GM06990 (cell line): ENCODE results near the gene IQSEC1.

Source experiments
- DNase-seq: peaks from one replicate; pipeline ENCODE4 v3.0.0-alpha.2; 2011; ENCODE audit not compliant: insufficient read length; ENCODE audit errors: extremely low read depth
- H3K27me3 ChIP-seq: replicated peaks from 2 replicates; pipeline ENCODE4 v1.6.0; 2011; ENCODE audit warnings: low read length; ENCODE audit not compliant: control insufficient read depth, insufficient read depth
- H3K36me3 ChIP-seq: 2 replicates; pipeline ENCODE4 v1.5.1; 2011; ENCODE audit warnings: low read length; ENCODE audit not compliant: control insufficient read depth, insufficient read depth
- H3K4me3 ChIP-seq: replicated peaks from 2 replicates; pipeline ENCODE4 v1.5.1; 2011; ENCODE audit warnings: low read depth, mild to moderate bottlenecking, control low read depth, low read length
- CTCF ChIP-seq: IDR thresholded peaks from 2 replicates; pipeline ENCODE4 v1.5.1; 2011; ENCODE audit warnings: low read length, control low read depth, mild to moderate bottlenecking, inconsistent platforms; ENCODE audit not compliant: insufficient read depth, poor library complexity, severe bottlenecking

Gene IQSEC1

GRCh38 chr3:12916159-12916558, 157.1 kb downstream of the IQSEC1 start:
- no peak for DNase-seq
- Histone ChIP-seq H3K27me3 (no peaks in the 10 kb centered on the region), H3K4me3 (no peak overlapping the region), H3K36me3 (peaks cover 59% of the 10 kb centered on the region)
- no peak for TF ChIP-seq CTCF

GRCh38 chr3:12914088-12914487, 159.1 kb downstream of the IQSEC1 start:
- no peaks in the 10 kb centered on the region for H3K27me3 ChIP-seq
- H3K36me3 ChIP-seq = peaks cover 58% of the 10 kb centered on the region
- TF ChIP-seq CTCF = no peak
- H3K4me3 ChIP-seq = no peak overlapping the region
- DNase-seq = no peak

GRCh38 chr3:12911881-12912415, 161.3 kb downstream of the IQSEC1 start:
- DNase-seq = no peak
- no peaks in the 10 kb centered on the region for H3K27me3 ChIP-seq
- H3K4me3 ChIP-seq = no peak overlapping the region
- TF ChIP-seq CTCF = no peak
- H3K36me3 ChIP-seq = peaks cover 55% of the 10 kb centered on the region

- Histone ChIP-seq H3K36me3 (peaks cover 57% of the 10 kb centered on the region), H3K27me3 (no peaks in the 10 kb centered on the region), H3K4me3 (no peak overlapping the region)
- TF ChIP-seq CTCF = no peak
- DNase-seq = no peak
Measured at GRCh38 chr3:12910356-12911099, 162.7 kb downstream of the IQSEC1 start.

GRCh38 chr3:12909710-12910109, 163.5 kb downstream of the IQSEC1 start:
- no peak for TF ChIP-seq CTCF
- Histone ChIP-seq H3K4me3 (no peak overlapping the region), H3K36me3 (peaks cover 57% of the 10 kb centered on the region), H3K27me3 (no peaks in the 10 kb centered on the region)
- DNase-seq = no peak
